ENCODE measurements around the gene SNRPA. TPM values are rescaled to one million over a fixed set of nuclear protein-coding genes. Genes with fewer than 3 reads are reported as not detected.
A peak's percentile ranks its signal among the peaks of the same experiment; 100 is the strongest.
"Not testable (repeated sequence)": the region's sequence is repeated elsewhere in the genome, so short reads cannot be mapped to it uniquely, and the experiment has no call there.

SNRPA gene
- total and polyA plus RNA-seq, 2 donors = 58.4 to 60.9 TPM

GRCh38 chr19:40777645-40777936 lies 26.6 kb downstream of the SNRPA start:
- H3K9me3 ChIP-seq (ENCODE audit: control insufficient read depth in 2 of 2, insufficient read depth in 1 of 2, low read length in 1 of 2) = no peaks in the 10 kb centered on the region
- H3K4me3 ChIP-seq (ENCODE audit: low read length in 2 of 2) = peak overlapping the region; percentile 64 to 97
- H3K27me3 ChIP-seq (ENCODE audit: control insufficient read depth in 2 of 2, insufficient read depth in 1 of 2, low read length in 1 of 2) = no peaks in the 10 kb centered on the region
- peaks cover 12 to 25% of the 10 kb centered on the region in 2 donors for H3K4me1 ChIP-seq (ENCODE audit: control insufficient read depth in 2 of 2, insufficient read depth in 2 of 2, low read length in 2 of 2)
- peaks cover 4 to 13% of the 10 kb centered on the region in 2 donors for H3K36me3 ChIP-seq (ENCODE audit: control insufficient read depth in 2 of 2, insufficient read depth in 2 of 2, low read length in 1 of 2)
- under 1% methylated on average over 10 of the region's 10 CpGs for WGBS
- peak overlapping the region; percentile 99 to 100 for H3K27ac ChIP-seq (ENCODE audit: low read depth in 1 of 2, low read length in 1 of 2)
- no peak for DNase-seq (ENCODE audit: low read depth in 6 of 9, low spot score in 9 of 9)

- Histone ChIP-seq H3K27me3 (ENCODE audit: control insufficient read depth in 2 of 2, insufficient read depth in 1 of 2, low read length in 1 of 2) (no peaks in the 10 kb centered on the region), H3K9me3 (ENCODE audit: control insufficient read depth in 2 of 2, insufficient read depth in 1 of 2, low read length in 1 of 2) (no peaks in the 10 kb centered on the region), H3K4me1 (ENCODE audit: control insufficient read depth in 2 of 2, insufficient read depth in 2 of 2, low read length in 2 of 2) (peaks cover 12 to 25% of the 10 kb centered on the region in 2 donors), H3K36me3 (ENCODE audit: control insufficient read depth in 2 of 2, insufficient read depth in 2 of 2, low read length in 1 of 2) (peaks cover 4 to 13% of the 10 kb centered on the region in 2 donors), H3K4me3 (ENCODE audit: low read length in 2 of 2) (peak within 1 kb of the TSS; percentile 64 to 97), H3K27ac (ENCODE audit: low read depth in 1 of 2, low read length in 1 of 2) (peak within 1 kb of the TSS; percentile 99 to 100)
- WGBS = under 1% methylated on average over 56 of the region's 56 CpGs
- DNase-seq (ENCODE audit: low read depth in 6 of 9, low spot score in 9 of 9) = peak; percentile 98 to 100 (median 100)
Measured at GRCh38 chr19:40777937-40778705, 27.1 kb downstream of the SNRPA start, which contains the start of gene RAB4B. RAB4B (plus strand) TSS chr19:40778247; CDS start chr19:40778376, 129 bp downstream.

- peaks cover 12 to 25% of the 10 kb centered on the region in 2 donors for H3K4me1 ChIP-seq (ENCODE audit: control insufficient read depth in 2 of 2, insufficient read depth in 2 of 2, low read length in 2 of 2)
- no peaks in the 10 kb centered on the region for H3K27me3 ChIP-seq (ENCODE audit: control insufficient read depth in 2 of 2, insufficient read depth in 1 of 2, low read length in 1 of 2)
- peak overlapping the region; percentile 99 to 100 for H3K27ac ChIP-seq (ENCODE audit: low read depth in 1 of 2, low read length in 1 of 2)
- H3K36me3 ChIP-seq (ENCODE audit: control insufficient read depth in 2 of 2, insufficient read depth in 2 of 2, low read length in 1 of 2) = peaks cover 5 to 13% of the 10 kb centered on the region in 2 donors
- H3K9me3 ChIP-seq (ENCODE audit: control insufficient read depth in 2 of 2, insufficient read depth in 1 of 2, low read length in 1 of 2) = no peaks in the 10 kb centered on the region
- H3K4me3 ChIP-seq (ENCODE audit: low read length in 2 of 2) = peak overlapping the region; percentile 64 to 97
- DNase-seq (ENCODE audit: low read depth in 6 of 9, low spot score in 9 of 9) = no peak
- 22% methylated on average over 7 of the region's 7 CpGs for WGBS
Measured at GRCh38 chr19:40778706-40779284, 27.8 kb downstream of the SNRPA start.

DNA sequence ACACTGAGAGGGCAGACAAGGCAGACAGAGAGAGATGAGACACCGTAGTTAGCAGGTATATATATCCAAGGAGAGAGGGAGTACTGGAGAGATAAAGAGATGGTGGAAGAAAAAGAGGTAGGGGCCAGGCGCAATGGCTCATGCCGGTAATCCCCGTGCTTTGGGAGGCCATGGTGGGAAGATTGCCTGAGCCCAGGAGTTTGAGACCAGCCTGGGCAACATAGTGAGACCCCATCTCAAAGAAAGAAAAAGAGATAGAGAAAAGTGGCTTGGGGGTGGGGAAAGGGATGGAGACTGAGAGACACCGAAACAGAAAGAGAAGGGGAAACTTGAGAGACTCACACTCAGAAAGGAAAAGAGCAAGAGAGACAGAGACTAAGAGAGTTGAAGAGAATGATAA lies 29.6 kb downstream of the SNRPA start:
- no peaks in the 10 kb centered on the region for H3K27me3 ChIP-seq (ENCODE audit: control insufficient read depth in 2 of 2, insufficient read depth in 1 of 2, low read length in 1 of 2)
- no peak overlapping the region for H3K27ac ChIP-seq (ENCODE audit: low read depth in 1 of 2, low read length in 1 of 2)
- H3K36me3 ChIP-seq (ENCODE audit: control insufficient read depth in 2 of 2, insufficient read depth in 2 of 2, low read length in 1 of 2) = peaks cover 9 to 21% of the 10 kb centered on the region in 2 donors
- peaks cover 12 to 25% of the 10 kb centered on the region in 2 donors for H3K4me1 ChIP-seq (ENCODE audit: control insufficient read depth in 2 of 2, insufficient read depth in 2 of 2, low read length in 2 of 2)
- DNase-seq (ENCODE audit: low read depth in 6 of 9, low spot score in 9 of 9) = no peak
- H3K9me3 ChIP-seq (ENCODE audit: control insufficient read depth in 2 of 2, insufficient read depth in 1 of 2, low read length in 1 of 2) = no peaks in the 10 kb centered on the region
- no peak overlapping the region for H3K4me3 ChIP-seq (ENCODE audit: low read length in 2 of 2)
- WGBS = 97% methylated on average over 5 of the region's 5 CpGs

GRCh38 chr19:40781140-40781539 lies 30.1 kb downstream of the SNRPA start:
- Histone ChIP-seq H3K36me3 (ENCODE audit: control insufficient read depth in 2 of 2, insufficient read depth in 2 of 2, low read length in 1 of 2) (peaks cover 10 to 25% of the 10 kb centered on the region in 2 donors), H3K4me1 (ENCODE audit: control insufficient read depth in 2 of 2, insufficient read depth in 2 of 2, low read length in 2 of 2) (peaks cover 12 to 25% of the 10 kb centered on the region in 2 donors), H3K9me3 (ENCODE audit: control insufficient read depth in 2 of 2, insufficient read depth in 1 of 2, low read length in 1 of 2) (no peaks in the 10 kb centered on the region), H3K4me3 (ENCODE audit: low read length in 2 of 2) (no peak overlapping the region), H3K27me3 (ENCODE audit: control insufficient read depth in 2 of 2, insufficient read depth in 1 of 2, low read length in 1 of 2) (no peaks in the 10 kb centered on the region), H3K27ac (ENCODE audit: low read depth in 1 of 2, low read length in 1 of 2) (no peak overlapping the region)
- DNase-seq (ENCODE audit: low read depth in 6 of 9, low spot score in 9 of 9) = no peak
- 98% methylated on average over 7 of the region's 7 CpGs for WGBS

DNA sequence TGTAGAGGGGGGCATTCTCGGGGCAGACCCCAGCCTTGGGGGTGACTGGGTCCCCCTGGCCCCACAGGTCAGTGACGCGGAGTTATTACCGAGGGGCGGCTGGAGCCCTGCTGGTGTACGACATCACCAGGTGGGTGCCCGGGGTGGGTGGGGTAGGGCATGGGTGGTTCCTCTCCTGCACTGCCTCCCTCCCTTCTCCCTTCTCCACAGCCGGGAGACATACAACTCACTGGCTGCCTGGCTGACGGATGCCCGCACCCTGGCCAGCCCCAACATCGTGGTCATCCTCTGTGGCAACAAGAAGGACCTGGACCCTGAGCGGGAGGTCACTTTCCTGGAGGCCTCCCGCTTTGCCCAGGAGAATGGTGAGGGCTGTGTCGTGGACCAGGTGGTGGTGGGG lies 32.7 kb downstream of the SNRPA start:
- Histone ChIP-seq H3K4me1 (ENCODE audit: control insufficient read depth in 2 of 2, insufficient read depth in 2 of 2, low read length in 2 of 2) (peaks cover 5 to 7% of the 10 kb centered on the region in 2 donors), H3K9me3 (ENCODE audit: control insufficient read depth in 2 of 2, insufficient read depth in 1 of 2, low read length in 1 of 2) (no peaks in the 10 kb centered on the region), H3K27me3 (ENCODE audit: control insufficient read depth in 2 of 2, insufficient read depth in 1 of 2, low read length in 1 of 2) (no peaks in the 10 kb centered on the region), H3K36me3 (ENCODE audit: control insufficient read depth in 2 of 2, insufficient read depth in 2 of 2, low read length in 1 of 2) (peaks cover 21 to 38% of the 10 kb centered on the region in 2 donors), H3K27ac (ENCODE audit: low read depth in 1 of 2, low read length in 1 of 2) (no peak overlapping the region), H3K4me3 (ENCODE audit: low read length in 2 of 2) (no peak overlapping the region)
- 99% methylated on average over 14 of the region's 14 CpGs for WGBS
- DNase-seq (ENCODE audit: low read depth in 6 of 9, low spot score in 9 of 9) = no peak

DNA sequence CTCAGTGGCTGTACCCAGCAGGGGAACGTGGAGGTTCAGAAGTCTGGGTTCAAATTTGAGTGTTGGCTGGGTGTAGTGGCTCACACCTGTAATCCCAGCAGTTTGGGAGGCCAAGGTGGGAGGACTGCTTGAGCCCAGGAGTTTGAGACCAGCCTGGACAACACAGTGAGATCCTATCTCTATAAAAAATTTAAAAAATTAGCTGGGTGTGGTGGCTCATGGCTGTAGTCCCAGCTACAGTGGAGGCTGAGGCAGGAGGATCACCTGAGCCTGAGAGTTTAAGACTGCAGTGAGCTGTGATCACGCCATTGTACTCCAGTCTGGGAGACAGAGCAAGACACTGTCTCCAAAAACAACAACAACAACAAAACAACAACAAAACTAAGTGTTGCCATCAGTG lies 33.1 kb downstream of the SNRPA start:
- not testable (repeated sequence) for H3K4me3 ChIP-seq (ENCODE audit: low read length in 2 of 2); DNase-seq (ENCODE audit: low read depth in 6 of 9, low spot score in 9 of 9); H3K27ac ChIP-seq (ENCODE audit: low read depth in 1 of 2, low read length in 1 of 2); H3K9me3 ChIP-seq (ENCODE audit: control insufficient read depth in 2 of 2, insufficient read depth in 1 of 2, low read length in 1 of 2); H3K4me1 ChIP-seq (ENCODE audit: control insufficient read depth in 2 of 2, insufficient read depth in 2 of 2, low read length in 2 of 2); H3K27me3 ChIP-seq (ENCODE audit: control insufficient read depth in 2 of 2, insufficient read depth in 1 of 2, low read length in 1 of 2)
- peaks cover 21 to 38% of the 10 kb centered on the region in 2 donors for H3K36me3 ChIP-seq (ENCODE audit: control insufficient read depth in 2 of 2, insufficient read depth in 2 of 2, low read length in 1 of 2)
- 98% methylated on average over 2 of the region's 2 CpGs for WGBS

DNA sequence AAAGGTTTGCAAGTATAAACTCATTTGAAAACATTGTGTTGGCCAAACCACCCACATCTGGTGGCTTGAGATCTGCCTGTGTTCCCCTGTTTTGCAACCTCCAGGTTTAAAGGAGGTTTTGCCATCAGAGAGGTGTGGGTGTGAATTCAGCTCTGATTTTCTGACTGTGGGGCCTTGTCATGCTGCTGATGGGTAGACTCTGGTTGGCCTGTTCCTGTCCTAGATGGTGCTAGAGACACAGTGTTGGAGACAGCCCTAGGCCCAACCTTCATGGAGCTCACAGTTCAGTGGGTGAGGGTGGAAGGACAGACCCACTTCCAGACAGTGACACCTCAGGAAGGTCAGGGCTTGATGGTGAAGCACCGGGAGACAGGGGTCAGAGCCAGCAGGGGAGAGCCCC lies 34.5 kb downstream of the SNRPA start:
- peaks cover 19 to 43% of the 10 kb centered on the region in 2 donors for H3K36me3 ChIP-seq (ENCODE audit: control insufficient read depth in 2 of 2, insufficient read depth in 2 of 2, low read length in 1 of 2)
- no peak for DNase-seq (ENCODE audit: low read depth in 6 of 9, low spot score in 9 of 9)
- no peaks in the 10 kb centered on the region for H3K4me1 ChIP-seq (ENCODE audit: control insufficient read depth in 2 of 2, insufficient read depth in 2 of 2, low read length in 2 of 2)
- H3K4me3 ChIP-seq (ENCODE audit: low read length in 2 of 2) = no peak overlapping the region
- no peaks in the 10 kb centered on the region for H3K27me3 ChIP-seq (ENCODE audit: control insufficient read depth in 2 of 2, insufficient read depth in 1 of 2, low read length in 1 of 2)
- no peak overlapping the region for H3K27ac ChIP-seq (ENCODE audit: low read depth in 1 of 2, low read length in 1 of 2)
- no peaks in the 10 kb centered on the region for H3K9me3 ChIP-seq (ENCODE audit: control insufficient read depth in 2 of 2, insufficient read depth in 1 of 2, low read length in 1 of 2)
- WGBS = 100% methylated on average over 1 of the region's 1 CpG
